ENCODE results near the gene SRD5A2. TPM values are rescaled to one million over a fixed set of nuclear protein-coding genes. Genes with fewer than 3 reads are reported as not detected.

SRD5A2 gene
- total and polyA plus RNA-seq, 2 experiments from 2014 or later: 0.40 TPM; not detected in 1

DNA sequence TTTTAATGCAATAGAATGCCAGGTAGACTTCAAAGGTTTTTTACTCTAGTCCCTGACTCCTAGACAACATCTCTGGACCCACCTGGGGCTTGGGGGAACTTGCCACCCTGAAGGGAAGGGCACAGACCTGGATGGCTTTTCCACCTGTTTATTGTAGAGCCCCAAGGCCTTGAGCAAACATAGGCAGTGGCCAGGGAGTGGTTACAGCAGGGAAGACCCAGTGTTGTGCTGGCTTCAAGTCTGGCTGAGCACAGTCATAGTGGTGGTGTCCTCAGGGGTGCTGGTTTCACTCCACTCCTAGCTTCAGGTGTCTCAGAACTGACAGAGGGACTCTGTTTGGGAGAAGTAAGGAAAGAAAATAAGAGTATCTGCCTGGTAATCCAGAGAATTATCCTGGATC is 5.5 kb upstream of the SRD5A2 start:
- no peaks in the 10 kb centered on the region for H3K4me1 ChIP-seq (ENCODE audit: insufficient read depth)
- TF ChIP-seq EZH2 (IDR thresholded peaks at IDR 0.05; ENCODE audit: borderline replicate concordance): no peak
- no peak for TF ChIP-seq EZH2phosphoT487 (IDR thresholded peaks at IDR 0.05; ENCODE audit: low read depth, severe bottlenecking, unreplicated experiment)
- TF ChIP-seq, protein P1, sequence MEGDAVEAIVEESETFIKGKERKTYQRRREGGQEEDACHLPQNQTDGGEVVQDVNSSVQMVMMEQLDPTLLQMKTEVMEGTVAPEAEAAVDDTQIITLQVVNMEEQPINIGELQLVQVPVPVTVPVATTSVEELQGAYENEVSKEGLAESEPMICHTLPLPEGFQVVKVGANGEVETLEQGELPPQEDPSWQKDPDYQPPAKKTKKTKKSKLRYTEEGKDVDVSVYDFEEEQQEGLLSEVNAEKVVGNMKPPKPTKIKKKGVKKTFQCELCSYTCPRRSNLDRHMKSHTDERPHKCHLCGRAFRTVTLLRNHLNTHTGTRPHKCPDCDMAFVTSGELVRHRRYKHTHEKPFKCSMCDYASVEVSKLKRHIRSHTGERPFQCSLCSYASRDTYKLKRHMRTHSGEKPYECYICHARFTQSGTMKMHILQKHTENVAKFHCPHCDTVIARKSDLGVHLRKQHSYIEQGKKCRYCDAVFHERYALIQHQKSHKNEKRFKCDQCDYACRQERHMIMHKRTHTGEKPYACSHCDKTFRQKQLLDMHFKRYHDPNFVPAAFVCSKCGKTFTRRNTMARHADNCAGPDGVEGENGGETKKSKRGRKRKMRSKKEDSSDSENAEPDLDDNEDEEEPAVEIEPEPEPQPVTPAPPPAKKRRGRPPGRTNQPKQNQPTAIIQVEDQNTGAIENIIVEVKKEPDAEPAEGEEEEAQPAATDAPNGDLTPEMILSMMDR (IDR thresholded peaks at IDR 0.05; ENCODE audit: poor library complexity): no peak
- H4K20me1 ChIP-seq (ENCODE audit: insufficient read depth, poor library complexity, severe bottlenecking): no peaks in the 10 kb centered on the region
- no peak for DNase-seq (ENCODE audit: low spot score)
- H3K9me3 ChIP-seq (ENCODE audit: low read depth): no peaks in the 10 kb centered on the region
- H3K36me3 ChIP-seq (replicated peaks; ENCODE audit: insufficient read depth, low read depth): no peaks in the 10 kb centered on the region
- H2AFZ ChIP-seq: no peak overlapping the region
- no peak overlapping the region for H3K27ac ChIP-seq
- no peak overlapping the region for H3K4me2 ChIP-seq
- H3K79me2 ChIP-seq: no peaks in the 10 kb centered on the region
- no peak overlapping the region for H3K4me3 ChIP-seq
- no peaks in the 10 kb centered on the region for H3K9me2 ChIP-seq (replicated peaks; ENCODE audit: insufficient read depth)
- peaks cover 17% of the 10 kb centered on the region for H3K27me3 ChIP-seq

DNA sequence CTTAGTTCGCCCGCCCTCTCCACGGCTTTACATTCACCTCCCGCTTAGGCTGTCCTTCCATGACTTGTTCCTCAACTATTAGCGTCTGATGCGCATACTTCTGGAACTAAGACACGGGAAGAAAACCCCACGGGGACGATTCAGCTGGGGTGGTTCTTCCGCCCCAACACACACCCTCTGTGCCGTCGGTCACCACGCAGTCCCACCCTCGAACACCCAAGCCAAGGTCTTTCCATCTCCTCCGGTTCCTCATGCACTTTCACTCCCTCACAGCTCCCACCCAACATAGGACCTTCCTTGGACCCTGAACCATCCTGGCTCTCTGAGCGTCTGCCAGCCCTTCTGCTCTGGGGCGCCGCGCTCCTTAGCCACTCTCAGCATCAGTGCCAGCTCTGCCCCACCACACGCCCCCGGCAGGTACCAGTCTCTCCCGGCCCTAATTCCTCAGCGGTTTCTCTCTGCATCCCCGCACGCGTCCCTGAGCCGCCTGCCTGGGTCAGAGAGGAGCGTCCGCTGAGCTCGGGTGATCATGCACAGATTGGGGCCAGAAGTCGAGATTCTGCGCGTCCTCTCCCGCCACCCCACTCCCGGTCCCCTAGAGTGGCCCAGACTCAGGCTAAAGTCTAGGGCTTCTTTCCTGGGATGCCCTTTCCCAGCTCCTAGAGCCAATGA is 522 bp upstream of the SRD5A2 start:
- TF ChIP-seq, protein P1 (IDR thresholded peaks at IDR 0.05; ENCODE audit: poor library complexity): no peak
- TF ChIP-seq EZH2phosphoT487 (IDR thresholded peaks at IDR 0.05; ENCODE audit: low read depth, severe bottlenecking, unreplicated experiment): no peak
- no peak for TF ChIP-seq EZH2 (IDR thresholded peaks at IDR 0.05; ENCODE audit: borderline replicate concordance)
- H3K27me3 ChIP-seq: peaks cover 55% of the 10 kb centered on the region
- H3K27ac ChIP-seq: no peak overlapping the region

GRCh38 chr2:31579996-31580320 is 780 bp downstream of the SRD5A2 start:
- peaks cover 55% of the 10 kb centered on the region for H3K27me3 ChIP-seq
- H3K4me3 ChIP-seq: no peak overlapping the region
- no peaks in the 10 kb centered on the region for H3K36me3 ChIP-seq (replicated peaks; ENCODE audit: insufficient read depth, low read depth)
- no peaks in the 10 kb centered on the region for H4K20me1 ChIP-seq (ENCODE audit: insufficient read depth, poor library complexity, severe bottlenecking)
- no peak for DNase-seq (ENCODE audit: low spot score)
- TF ChIP-seq, protein P1 (IDR thresholded peaks at IDR 0.05; ENCODE audit: poor library complexity): no peak
- TF ChIP-seq EZH2phosphoT487 (IDR thresholded peaks at IDR 0.05; ENCODE audit: low read depth, severe bottlenecking, unreplicated experiment): no peak
- no peak for TF ChIP-seq EZH2 (IDR thresholded peaks at IDR 0.05; ENCODE audit: borderline replicate concordance)
- WGBS (ENCODE audit: low lambda C conversion rate, missing lambda C conversion rate): 6% methylated on average over 13 of the region's 13 CpGs
- H3K4me1 ChIP-seq (ENCODE audit: insufficient read depth): no peaks in the 10 kb centered on the region
- H3K79me2 ChIP-seq: no peaks in the 10 kb centered on the region
- H2AFZ ChIP-seq: no peak overlapping the region
- H3K27ac ChIP-seq: no peak overlapping the region
- H3K9me2 ChIP-seq (replicated peaks; ENCODE audit: insufficient read depth): no peaks in the 10 kb centered on the region
- no peaks in the 10 kb centered on the region for H3K9me3 ChIP-seq (ENCODE audit: low read depth)
- H3K4me2 ChIP-seq: peak overlapping the region; percentile 80

More for the DNA sequence above, 522 bp upstream of the SRD5A2 start:
- DNase-seq (ENCODE audit: low spot score): no peak
- Histone ChIP-seq H3K79me2 (no peaks in the 10 kb centered on the region), H3K9me2 (replicated peaks; ENCODE audit: insufficient read depth) (no peaks in the 10 kb centered on the region), H4K20me1 (ENCODE audit: insufficient read depth, poor library complexity, severe bottlenecking) (no peaks in the 10 kb centered on the region), H3K4me3 (no peak overlapping the region), H3K36me3 (replicated peaks; ENCODE audit: insufficient read depth, low read depth) (no peaks in the 10 kb centered on the region), H3K9me3 (ENCODE audit: low read depth) (no peaks in the 10 kb centered on the region), H2AFZ (no peak overlapping the region), H3K4me1 (ENCODE audit: insufficient read depth) (no peaks in the 10 kb centered on the region), H3K4me2 (peak overlapping the region; percentile 80)
- 85% methylated on average over 35 of the region's 35 CpGs for WGBS (ENCODE audit: low lambda C conversion rate, missing lambda C conversion rate)

Measured in hepatocyte (in vitro differentiated cells).